SKM-1 treated with dmso at 0.1 percent for 144 hours (cell line): ENCODE measurements around the gene RGS3.

Experiments
- DNase-seq: peaks from one replicate; lab custom pipeline; 2025; ENCODE audit not compliant: unreplicated experiment; lab: John Stamatoyannopoulos, UW

Gene RGS3

GRCh38 chr9:113582698-113583200 lies 119.2 kb downstream of the RGS3 start:
- no peak for DNase-seq

GRCh38 chr9:113583511-113584427 lies 120.2 kb downstream of the RGS3 start:
- DNase-seq = no peak

DNA sequence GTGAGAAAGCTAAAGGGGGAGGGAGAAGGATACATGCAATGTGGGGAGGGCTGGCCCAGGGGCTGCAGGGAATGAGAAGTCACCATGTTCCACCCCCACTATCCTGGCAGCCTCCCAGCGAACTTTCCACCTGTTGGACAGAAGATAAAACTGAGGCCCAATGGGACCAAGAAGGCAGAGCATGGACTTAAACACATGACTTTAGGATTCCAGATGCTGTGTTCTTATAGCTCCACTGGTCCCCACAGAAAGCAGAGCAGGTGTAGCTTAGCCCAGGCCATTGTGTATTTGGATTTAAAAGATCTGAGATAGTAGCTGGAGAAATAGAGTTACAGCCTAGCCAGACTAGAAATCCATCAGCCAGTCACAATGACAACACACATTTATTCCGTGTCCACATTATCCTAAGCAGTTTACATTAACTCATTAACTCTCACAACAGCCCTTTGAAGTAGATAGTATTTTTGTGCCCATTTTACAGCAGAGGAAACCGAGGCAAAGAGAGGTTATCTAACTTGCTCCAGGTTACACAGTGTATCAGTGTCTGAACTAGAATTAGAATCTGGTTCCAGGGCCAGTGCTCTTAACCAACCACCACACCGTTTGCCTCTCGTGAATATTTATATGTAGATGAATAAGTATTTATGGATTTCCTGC lies 121.0 kb downstream of the RGS3 start:
- DNase-seq = no peak

DNA sequence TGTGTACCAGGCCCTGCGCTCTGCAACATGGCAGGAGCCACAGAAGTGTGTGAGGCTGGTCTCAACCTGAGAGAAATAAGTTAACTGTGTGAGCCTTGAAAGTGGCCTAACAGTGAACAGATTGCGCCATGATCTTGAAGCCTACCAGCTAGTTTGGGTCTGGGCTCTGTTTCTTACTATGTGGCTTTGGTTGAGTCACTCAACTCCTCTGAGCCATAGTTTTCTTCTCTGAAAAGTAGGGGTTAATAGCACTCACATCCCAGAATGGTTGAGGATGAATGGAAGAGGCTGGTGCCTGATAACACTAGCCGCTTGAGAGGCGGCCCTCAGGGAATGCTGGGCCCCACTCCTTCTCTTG lies 121.5 kb downstream of the RGS3 start:
- no peak for DNase-seq

DNA sequence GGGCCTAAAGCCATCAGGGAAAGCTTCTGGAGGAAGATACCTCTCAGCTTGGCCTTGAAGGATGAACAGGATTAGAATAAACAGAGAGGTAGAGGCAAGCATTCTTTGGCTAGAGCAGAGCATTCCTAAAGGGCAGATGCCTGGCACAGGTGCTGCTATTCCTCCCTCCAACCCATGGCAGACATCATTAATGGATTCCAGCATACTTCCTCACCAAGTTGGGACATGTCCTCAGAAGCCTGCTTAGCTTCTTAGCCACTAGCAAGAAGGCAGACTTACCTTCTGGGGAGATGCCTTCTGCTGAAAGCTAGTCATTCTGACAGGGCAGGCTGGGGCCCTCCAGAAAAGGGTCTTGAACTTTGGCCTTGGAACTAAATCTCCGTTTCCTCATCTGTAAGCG lies 122.0 kb downstream of the RGS3 start:
- DNase-seq = no peak

- no peak for DNase-seq
These were observed 124.0 kb downstream of the RGS3 start for GRCh38 chr9:113587471-113588031.

GRCh38 chr9:113588242-113588810 lies 124.8 kb downstream of the RGS3 start:
- no peak for DNase-seq

- no peak for DNase-seq
These were observed 125.4 kb downstream of the RGS3 start for GRCh38 chr9:113588936-113589335.

DNA sequence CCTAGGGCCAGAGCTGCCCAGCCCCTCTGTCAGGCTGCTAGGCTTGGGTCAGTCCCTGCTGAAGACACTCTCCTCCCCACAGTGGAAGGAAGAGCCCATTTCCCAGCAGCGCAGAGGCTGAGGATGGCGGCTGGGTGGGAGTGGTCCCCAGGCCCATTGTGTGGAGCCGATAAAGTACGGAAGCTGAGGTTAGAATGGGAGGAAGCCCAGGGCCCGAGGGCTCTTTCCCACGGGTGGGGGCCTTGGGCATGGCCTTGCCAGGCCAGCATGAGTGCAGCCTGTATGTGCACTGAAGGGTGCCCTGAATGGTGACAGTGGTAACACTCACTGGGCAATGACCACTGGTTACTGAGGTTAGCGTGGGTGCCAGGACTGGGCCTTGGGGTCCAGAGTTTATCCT lies 125.9 kb downstream of the RGS3 start:
- no peak for DNase-seq

DNA sequence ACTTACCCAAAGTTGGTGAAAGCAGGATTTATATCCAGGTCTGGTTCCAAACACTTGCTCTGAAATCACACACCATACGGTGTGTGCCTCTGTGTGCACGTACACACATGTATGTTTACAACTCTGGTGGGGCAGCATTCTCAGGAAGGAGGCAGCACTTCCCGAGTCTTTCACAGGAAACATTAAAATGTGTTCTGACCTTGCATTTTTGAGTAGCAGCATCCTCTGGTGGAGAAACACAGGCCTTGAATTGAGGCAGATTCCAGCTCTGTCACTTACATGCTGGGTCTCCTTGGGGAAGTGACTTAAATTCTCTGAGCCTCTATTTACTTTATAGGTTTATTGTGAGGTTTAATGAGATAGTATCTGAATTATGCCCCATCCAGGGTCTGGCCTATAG lies 126.4 kb downstream of the RGS3 start:
- no peak for DNase-seq

- no peak for DNase-seq
These were observed 126.9 kb downstream of the RGS3 start for GRCh38 chr9:113590389-113590788.

DNA sequence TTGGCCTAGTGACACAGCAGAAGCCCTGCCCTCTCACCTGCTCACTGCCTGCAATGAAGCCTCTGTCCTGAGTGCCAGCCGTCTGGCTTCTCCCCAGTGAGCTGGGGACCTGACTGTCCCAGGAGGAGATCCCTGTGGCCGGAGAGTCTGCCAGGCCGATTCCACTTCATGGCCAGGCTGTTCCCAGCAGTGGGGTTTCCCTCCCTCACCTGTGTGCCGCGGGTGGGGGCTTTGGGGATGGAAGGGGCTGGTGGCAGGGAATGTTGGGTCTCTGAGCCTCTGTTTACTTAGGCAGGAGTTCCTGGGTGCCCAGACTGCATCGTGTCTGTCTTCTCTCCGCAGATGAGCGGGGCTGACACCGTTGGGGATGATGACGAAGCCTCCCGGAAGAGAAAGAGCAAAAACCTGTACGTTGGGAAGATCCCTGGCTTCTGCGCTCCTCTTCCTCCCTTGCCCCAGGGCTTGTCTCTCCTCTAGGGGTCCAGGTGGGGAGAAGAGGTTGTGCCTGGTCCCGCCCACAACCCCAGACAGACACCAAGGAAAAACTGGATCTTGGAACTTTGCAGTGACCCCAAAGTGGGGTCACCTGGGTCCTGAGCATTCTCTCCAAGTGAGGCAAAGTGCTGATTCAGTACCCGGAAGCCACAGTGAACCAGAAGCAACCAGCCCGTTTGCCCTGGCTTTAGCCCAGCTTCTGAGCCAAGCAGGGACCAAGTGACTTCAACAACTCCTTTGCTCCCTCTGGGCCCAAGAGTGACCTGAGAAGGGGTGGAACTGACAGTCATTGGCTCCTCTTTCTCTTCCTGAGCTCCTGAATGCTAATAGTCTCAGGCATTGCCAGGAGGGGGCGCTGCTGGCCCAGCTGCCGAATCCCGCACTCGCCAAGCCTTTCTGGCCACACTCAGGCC lies 127.7 kb downstream of the RGS3 start:
- peak; percentile 57 for DNase-seq

GRCh38 chr9:113591899-113592625 lies 128.5 kb downstream of the RGS3 start:
- no peak for DNase-seq

- no peak for DNase-seq
These were observed 129.5 kb downstream of the RGS3 start for GRCh38 chr9:113592876-113593575.

DNA sequence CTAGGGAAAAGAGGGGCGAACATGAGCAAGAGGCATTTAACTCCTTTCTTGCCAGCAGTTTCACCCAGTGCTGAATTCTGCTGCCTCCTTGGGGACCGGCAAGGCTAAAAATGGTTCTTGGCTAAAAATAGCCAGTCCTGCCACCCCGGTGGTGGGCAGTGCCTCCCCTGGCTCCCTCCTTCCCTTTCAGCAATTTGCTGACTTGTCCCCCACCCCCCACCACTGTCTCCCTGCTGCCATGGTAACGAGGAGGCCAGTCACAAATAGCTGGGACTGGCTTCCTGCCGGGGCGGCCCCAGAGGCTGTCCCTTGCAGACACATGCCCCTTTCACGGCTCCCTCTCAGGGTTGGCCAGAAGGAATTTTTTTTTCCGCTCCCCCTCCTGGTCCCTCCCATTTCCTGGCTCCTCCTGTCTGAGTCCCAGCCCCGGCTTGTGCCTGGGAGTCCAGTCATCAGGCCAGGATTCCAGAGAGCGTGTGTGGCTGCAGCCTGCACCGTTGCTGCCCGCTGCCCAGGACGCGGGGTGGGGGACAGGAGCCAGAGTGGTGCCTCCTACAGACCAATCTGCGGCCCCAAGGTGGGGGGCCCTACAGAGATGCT lies 130.3 kb downstream of the RGS3 start:
- peak; percentile 52 for DNase-seq

- no peak for DNase-seq
These were observed 131.2 kb downstream of the RGS3 start for GRCh38 chr9:113594484-113595299.

GRCh38 chr9:113596616-113597320 lies 133.2 kb downstream of the RGS3 start:
- no peak for DNase-seq
